Trophoblast cell (in vitro differentiated cells and primary cell): Measurements from ENCODE around the gene KANSL1L.

Source experiments
- DNase-seq, 2 donors: peaks; one replicate each; pipeline ENCODE4 v3.0.0-alpha.2; 2016
- H2AFZ ChIP-seq: 2 replicates; pipeline ENCODE4 v1.6.1; 2013; ENCODE audit warnings: low read length, moderate library complexity, mild to moderate bottlenecking; ENCODE audit not compliant: insufficient read depth, poor library complexity
- H2AK5ac ChIP-seq: 2 replicates; pipeline ENCODE4 v1.6.1; 2013; ENCODE audit warnings: mild to moderate bottlenecking, low read length
- H2BK120ac ChIP-seq: 2 replicates; pipeline ENCODE4 v1.6.1; 2013; ENCODE audit warnings: low read length, mild to moderate bottlenecking, moderate library complexity; ENCODE audit not compliant: insufficient read depth, poor library complexity
- H2BK12ac ChIP-seq: 2 replicates; pipeline ENCODE4 v1.6.1; 2013; ENCODE audit warnings: mild to moderate bottlenecking, low read length, moderate library complexity
- H2BK5ac ChIP-seq: 2 replicates; pipeline ENCODE4 v1.6.1; 2013; ENCODE audit warnings: low read length, low read depth, moderate library complexity, mild to moderate bottlenecking; ENCODE audit not compliant: poor library complexity
- H3K14ac ChIP-seq: 2 replicates; pipeline ENCODE4 v1.6.1; 2013; ENCODE audit warnings: mild to moderate bottlenecking, low read length
- H3K18ac ChIP-seq: 2 replicates; pipeline ENCODE4 v1.6.1; 2013; ENCODE audit warnings: mild to moderate bottlenecking, low read length
- H3K23ac ChIP-seq: 2 replicates; pipeline ENCODE4 v1.6.1; 2013; ENCODE audit warnings: low read length
- H3K27ac ChIP-seq: 2 replicates; pipeline ENCODE4 v1.5.1; 2013; ENCODE audit warnings: low read depth, mild to moderate bottlenecking, inconsistent platforms, low read length, moderate library complexity
- H3K27me3 ChIP-seq: 2 replicates; pipeline ENCODE4 v1.6.1; 2013; ENCODE audit warnings: inconsistent platforms, mild to moderate bottlenecking, low read length, moderate library complexity; ENCODE audit not compliant: insufficient read depth
- H3K36me3 ChIP-seq, 2 experiments: 1 replicate in 1 of 2; 2 replicates in 1 of 2; pipeline ENCODE4 v1.6.1; 2013; ENCODE audit warnings: low read length in 2 of 2, mild to moderate bottlenecking in 2 of 2, moderate library complexity in 1 of 2; ENCODE audit not compliant: insufficient read depth in 2 of 2, control insufficient read depth in 1 of 2
- H3K4ac ChIP-seq: 2 replicates; pipeline ENCODE4 v1.6.1; 2013; ENCODE audit warnings: low read depth, mild to moderate bottlenecking, low read length, moderate library complexity
- H3K4me1 ChIP-seq, 2 experiments: 1 replicate in 1 of 2; 2 replicates in 1 of 2; pipeline ENCODE4 v1.6.1; 2013; ENCODE audit warnings: low read length in 2 of 2, mild to moderate bottlenecking in 2 of 2, moderate library complexity in 1 of 2; ENCODE audit not compliant: insufficient read depth in 2 of 2, control insufficient read depth in 1 of 2
- H3K4me2 ChIP-seq: 2 replicates; pipeline ENCODE4 v1.6.1; 2013; ENCODE audit warnings: inconsistent platforms, mild to moderate bottlenecking, low read length, moderate library complexity
- H3K4me3 ChIP-seq: 2 replicates; pipeline ENCODE4 v1.5.1; 2013; ENCODE audit warnings: mild to moderate bottlenecking, low read depth, low read length, inconsistent platforms
- H3K79me1 ChIP-seq: one replicate; pipeline ENCODE4 v1.6.1; 2013; ENCODE audit warnings: low read length
- H3K79me2 ChIP-seq: 2 replicates; pipeline ENCODE4 v1.6.1; 2013; ENCODE audit warnings: low read length, mild to moderate bottlenecking; ENCODE audit not compliant: control insufficient read depth, insufficient read depth, poor library complexity
- H3K9ac ChIP-seq: 2 replicates; pipeline ENCODE4 v1.6.1; 2013; ENCODE audit warnings: mild to moderate bottlenecking, low read length
- H3K9me3 ChIP-seq: 2 replicates; pipeline ENCODE4 v1.6.1; 2013; ENCODE audit warnings: low read depth, mild to moderate bottlenecking, control low read depth, inconsistent platforms, low read length; ENCODE audit not compliant: insufficient read depth
- H4K12ac ChIP-seq: 2 replicates; pipeline ENCODE4 v1.6.1; 2013; ENCODE audit warnings: low read depth, mild to moderate bottlenecking, low read length, moderate library complexity
- H4K8ac ChIP-seq: 2 replicates; pipeline ENCODE4 v1.6.1; 2013; ENCODE audit warnings: low read depth, mild to moderate bottlenecking, low read length, moderate library complexity
- H4K91ac ChIP-seq: one replicate; pipeline ENCODE4 v1.6.1; 2013; ENCODE audit warnings: low read depth, mild to moderate bottlenecking, low read length, moderate library complexity
- WGBS: extraction: QIAGEN DNeasy Blood & Tissue Kit; methylation state at CpG from one replicate; pipeline ENCODE4 v1.1.7; 2013; ENCODE audit warnings: missing lambda C conversion rate; ENCODE audit not compliant: insufficient read length, insufficient coverage; ENCODE audit errors: extremely low coverage; 5-methylcytosine and 5-hydroxymethylcytosine counted together

KANSL1L gene

GRCh38 chr2:210147614-210148013, 23.6 kb downstream of the KANSL1L start:
- H3K4me1 ChIP-seq = no peaks in the 10 kb centered on the region
- no peak overlapping the region for H3K23ac ChIP-seq
- no peak overlapping the region for H2AFZ ChIP-seq
- H3K14ac ChIP-seq = no peak overlapping the region
- H3K27ac ChIP-seq = no peak overlapping the region
- H2AK5ac ChIP-seq = no peak overlapping the region
- no peaks in the 10 kb centered on the region for H3K79me2 ChIP-seq
- no peak overlapping the region for H4K12ac ChIP-seq
- H2BK12ac ChIP-seq = no peak overlapping the region
- no peaks in the 10 kb centered on the region for H3K27me3 ChIP-seq
- no peak overlapping the region for H4K8ac ChIP-seq
- H3K36me3 ChIP-seq = peaks cover 12 to 15% of the 10 kb centered on the region in 2 experiments
- no peak overlapping the region for H3K4me3 ChIP-seq
- no peaks in the 10 kb centered on the region for H3K79me1 ChIP-seq
- no peak overlapping the region for H4K91ac ChIP-seq
- no peak overlapping the region for H3K9ac ChIP-seq
- no peak overlapping the region for H2BK120ac ChIP-seq
- H3K4ac ChIP-seq = no peak overlapping the region
- no peak overlapping the region for H3K18ac ChIP-seq
- H3K4me2 ChIP-seq = no peak overlapping the region
- H2BK5ac ChIP-seq = no peak overlapping the region
- DNase-seq = no peak
- peaks cover 6% of the 10 kb centered on the region for H3K9me3 ChIP-seq

- Histone ChIP-seq H2BK120ac (no peak overlapping the region), H3K18ac (no peak overlapping the region), H3K79me2 (no peaks in the 10 kb centered on the region), H4K8ac (no peak overlapping the region), H2BK5ac (no peak overlapping the region), H4K91ac (no peak overlapping the region), H3K9me3 (no peaks in the 10 kb centered on the region), H3K4me1 (no peaks in the 10 kb centered on the region), H2AK5ac (no peak overlapping the region), H3K4ac (no peak overlapping the region), H3K14ac (no peak overlapping the region), H2AFZ (no peak overlapping the region), H3K27ac (no peak overlapping the region), H2BK12ac (no peak overlapping the region), H3K4me2 (no peak overlapping the region), H3K79me1 (no peaks in the 10 kb centered on the region), H4K12ac (no peak overlapping the region), H3K36me3 (peaks cover 0 to 2% of the 10 kb centered on the region in 2 experiments), H3K4me3 (no peak overlapping the region), H3K9ac (no peak overlapping the region), H3K23ac (no peak overlapping the region), H3K27me3 (no peaks in the 10 kb centered on the region)
- DNase-seq = no peak
Observed at GRCh38 chr2:210132239-210132638, 39.0 kb downstream of the KANSL1L start.

GRCh38 chr2:210128961-210129360, 42.2 kb downstream of the KANSL1L start:
- no peak overlapping the region for H4K91ac ChIP-seq
- no peaks in the 10 kb centered on the region for H3K27me3 ChIP-seq
- no peak overlapping the region for H3K23ac ChIP-seq
- H3K14ac ChIP-seq = no peak overlapping the region
- H2AFZ ChIP-seq = no peak overlapping the region
- no peaks in the 10 kb centered on the region for H3K9me3 ChIP-seq
- no peaks in the 10 kb centered on the region for H3K79me2 ChIP-seq
- H3K79me1 ChIP-seq = no peaks in the 10 kb centered on the region
- H4K12ac ChIP-seq = no peak overlapping the region
- H3K4me2 ChIP-seq = no peak overlapping the region
- H3K4me1 ChIP-seq = no peaks in the 10 kb centered on the region
- H3K27ac ChIP-seq = no peak overlapping the region
- no peak overlapping the region for H2BK120ac ChIP-seq
- no peak overlapping the region for H2AK5ac ChIP-seq
- no peak overlapping the region for H3K4me3 ChIP-seq
- H3K36me3 ChIP-seq = peaks cover 0 to 2% of the 10 kb centered on the region in 2 experiments
- no peak overlapping the region for H2BK5ac ChIP-seq
- no peak overlapping the region for H3K9ac ChIP-seq
- no peak overlapping the region for H4K8ac ChIP-seq
- DNase-seq = no peak
- no peak overlapping the region for H3K4ac ChIP-seq
- no CpG with 5 or more reads among the region's 3 CpGs for WGBS
- no peak overlapping the region for H2BK12ac ChIP-seq
- H3K18ac ChIP-seq = no peak overlapping the region

GRCh38 chr2:210113614-210114235, 57.5 kb downstream of the KANSL1L start:
- Histone ChIP-seq H2BK5ac (no peak overlapping the region), H3K9ac (no peak overlapping the region), H4K91ac (no peak overlapping the region), H3K4ac (no peak overlapping the region), H2BK12ac (no peak overlapping the region), H3K27ac (no peak overlapping the region), H3K4me3 (no peak overlapping the region), H2AK5ac (no peak overlapping the region), H3K14ac (no peak overlapping the region), H3K79me1 (no peaks in the 10 kb centered on the region), H3K4me1 (no peaks in the 10 kb centered on the region), H2BK120ac (no peak overlapping the region), H3K23ac (no peak overlapping the region), H3K4me2 (no peak overlapping the region), H3K79me2 (no peaks in the 10 kb centered on the region), H3K18ac (no peak overlapping the region), H2AFZ (no peak overlapping the region), H3K36me3 (peaks cover 4 to 5% of the 10 kb centered on the region in 2 experiments), H4K12ac (no peak overlapping the region), H4K8ac (no peak overlapping the region), H3K9me3 (no peaks in the 10 kb centered on the region), H3K27me3 (no peaks in the 10 kb centered on the region)
- no CpG with 5 or more reads among the region's 3 CpGs for WGBS
- no peak for DNase-seq
